Activated naive CD8-positive, alpha-beta T cell treated with anti-CD3 and anti-CD28 coated beads, Interleukin-2, amount 50 U/mL, for 16 hours (primary cell): ENCODE data around the gene POMT1.

Experiments used
- DNase-seq: peaks from one replicate; pipeline ENCODE4 v3.0.0-alpha.2; 2020; ENCODE audit warnings: low read depth, low spot score

The POMT1 gene

GRCh38 chr9:131554087-131554842 lies 51.5 kb downstream of the POMT1 start:
- no peak for DNase-seq

DNA sequence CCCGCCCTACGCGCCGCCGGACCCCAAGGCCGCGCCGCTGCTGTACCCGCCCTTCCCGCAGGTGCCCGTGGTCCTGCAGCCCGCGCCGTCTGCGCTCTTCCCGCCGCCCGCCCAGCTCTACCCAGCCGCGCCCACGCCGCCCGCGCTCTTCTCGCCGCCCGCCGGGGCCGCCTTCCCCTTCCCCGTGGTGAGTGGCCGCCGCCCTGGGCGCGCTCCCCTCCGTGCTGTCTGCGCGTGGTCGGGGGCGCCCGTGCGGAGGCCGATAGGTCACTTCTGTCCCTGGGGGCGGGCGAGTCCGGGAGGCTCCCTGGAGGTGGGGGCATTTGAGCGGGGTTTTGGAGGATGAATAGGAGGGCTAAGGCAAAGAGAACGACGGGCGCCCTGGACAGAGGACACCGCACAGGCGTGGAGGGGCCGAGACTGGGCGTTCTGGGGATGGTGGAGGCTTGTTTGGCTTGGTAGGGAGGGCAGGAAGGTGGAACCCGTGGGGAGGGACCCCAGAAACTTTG lies 52.2 kb downstream of the POMT1 start:
- DNase-seq, result no peak

DNA sequence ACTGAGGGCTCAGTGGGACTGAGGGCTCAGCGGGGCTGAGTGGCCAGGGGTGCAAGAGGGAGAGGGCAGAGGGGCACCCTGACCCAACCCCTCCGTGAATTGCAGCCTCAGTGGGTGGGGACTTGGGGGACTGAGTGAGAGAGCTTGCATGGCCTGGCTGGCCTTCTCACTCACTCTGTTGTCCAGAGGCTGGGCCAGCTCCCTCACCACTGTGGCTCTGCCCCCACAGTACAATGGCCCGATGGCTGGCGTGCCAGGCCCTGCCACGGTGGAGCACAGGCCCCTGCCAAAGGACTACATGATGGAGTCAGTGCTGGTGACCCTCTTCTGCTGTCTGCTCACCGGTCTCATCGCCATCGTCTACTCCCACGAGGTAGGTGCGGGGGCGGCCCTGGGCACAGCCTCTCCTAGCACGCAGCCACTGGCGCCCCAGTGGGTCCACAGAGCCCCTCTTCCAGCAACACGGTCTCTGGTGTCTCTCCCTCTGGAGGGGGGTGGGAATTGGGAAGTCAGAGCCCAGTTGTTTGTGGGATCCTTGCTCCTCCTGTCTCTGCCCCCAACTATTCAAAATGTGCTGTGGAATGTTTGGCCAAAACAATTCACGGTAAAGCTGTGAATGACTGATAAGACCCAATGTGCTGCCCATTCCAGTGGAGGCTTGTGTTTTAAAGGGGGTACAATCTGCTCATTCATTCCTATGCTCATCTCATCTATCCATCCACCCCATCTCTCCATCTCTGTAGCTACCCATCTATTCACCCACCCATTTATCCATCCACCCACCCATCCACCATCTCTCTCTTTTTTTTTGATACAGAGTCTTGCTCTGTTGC lies 53.3 kb downstream of the POMT1 start:
- no peak for DNase-seq

DNA sequence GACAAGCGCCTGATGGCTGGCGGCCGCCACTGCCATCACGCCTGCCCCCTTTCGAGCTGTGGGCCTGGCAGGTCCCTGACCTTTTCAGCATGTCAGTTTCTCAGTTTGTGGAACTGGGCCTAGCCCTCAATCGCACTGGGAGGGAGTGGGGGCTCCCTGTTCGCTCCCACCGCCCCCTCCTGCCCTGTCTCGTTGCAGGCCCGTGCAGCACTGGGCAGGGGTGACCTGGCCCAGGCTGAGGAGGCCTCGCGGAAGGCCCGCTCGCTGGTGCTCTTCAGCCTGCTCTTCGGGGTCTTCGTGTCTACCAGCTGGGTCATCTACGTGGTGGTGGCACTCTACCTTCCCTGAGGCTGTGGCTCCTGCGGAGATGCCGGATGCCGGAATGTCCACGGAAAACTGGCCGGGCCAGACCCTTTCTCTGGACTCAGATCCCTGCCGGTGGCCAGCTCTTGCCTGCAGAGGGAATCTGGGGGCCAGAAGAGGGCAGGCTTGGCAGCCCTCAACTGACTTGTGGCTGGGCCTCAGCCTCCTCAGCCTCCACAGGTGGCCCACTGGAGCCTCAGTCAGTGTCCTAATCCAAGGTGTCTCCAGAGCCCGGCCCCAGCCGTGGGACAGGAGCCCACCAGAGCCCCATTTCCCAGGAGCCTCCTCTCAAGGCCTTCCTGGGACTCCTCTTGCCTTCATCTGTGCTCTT lies 55.3 kb downstream of the POMT1 start:
- no peak for DNase-seq

DNA sequence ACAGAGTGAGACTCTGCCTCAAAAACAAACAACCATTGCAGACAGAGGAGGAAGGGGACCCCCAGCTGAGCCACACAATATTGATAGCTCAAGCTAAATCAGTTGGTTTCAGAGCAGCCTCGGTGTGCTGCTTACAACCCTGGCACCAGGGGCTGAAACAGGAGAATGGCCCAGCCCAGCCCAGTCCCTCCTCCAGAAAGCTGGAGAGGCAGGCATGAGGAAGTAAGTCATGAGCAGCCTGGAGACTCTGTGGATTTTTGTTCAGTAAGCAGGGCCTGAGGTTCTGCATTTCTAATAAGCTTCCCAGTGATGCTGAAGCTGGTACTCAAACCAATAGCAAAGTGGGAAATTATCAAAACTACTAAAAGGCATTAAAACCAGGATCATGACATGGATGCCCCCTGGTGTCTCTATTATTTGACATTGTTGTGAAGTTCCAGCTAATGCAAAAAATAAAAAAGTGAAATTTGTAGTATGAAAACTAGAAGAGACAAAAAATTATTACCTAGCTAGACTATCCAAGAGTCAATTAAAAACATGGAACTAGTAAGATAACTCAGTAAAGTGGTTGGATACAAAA lies 56.8 kb downstream of the POMT1 start:
- DNase-seq, result no peak

- DNase-seq, result no peak
These were observed 59.6 kb downstream of the POMT1 start for GRCh38 chr9:131562032-131562959.

GRCh38 chr9:131565369-131565768 lies 62.7 kb downstream of the POMT1 start:
- no peak for DNase-seq

DNA sequence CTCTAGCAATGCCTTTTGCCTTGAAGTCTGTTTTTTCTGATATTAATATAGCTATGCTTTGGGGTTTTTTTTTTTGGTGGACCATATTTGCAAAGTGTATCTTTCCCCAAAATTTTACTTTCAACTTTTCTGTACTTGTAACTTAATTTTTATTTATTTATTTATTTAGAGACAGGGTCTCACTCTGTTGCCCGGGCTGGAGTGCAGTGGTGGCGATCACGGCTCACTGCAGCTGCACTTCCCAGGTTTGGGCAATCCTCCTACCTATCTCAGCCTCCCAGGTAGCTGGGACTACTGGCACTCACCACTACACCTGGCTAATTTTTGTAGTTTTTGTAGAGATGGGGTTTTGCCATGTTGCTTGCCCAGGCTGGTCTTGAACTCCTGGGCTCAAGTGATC lies 63.4 kb downstream of the POMT1 start:
- no peak for DNase-seq

- no peak for DNase-seq
These were observed 65.2 kb downstream of the POMT1 start for GRCh38 chr9:131567910-131568309.
